Kidney (tissue), 14 donors: ENCODE data around the gene FIBCD1. TPM values are rescaled to one million over a fixed set of nuclear protein-coding genes. Genes with fewer than 3 reads are reported as not detected.
"Not testable (repeated sequence)": the region's sequence is repeated elsewhere in the genome, so short reads cannot be mapped to it uniquely, and the experiment has no call there.

ENCODE experiments used
- DNase-seq, 5 donors: peaks; one replicate each; pipeline ENCODE4 v3.0.0-alpha.2; 2013 to 2020
- FAIRE-seq: peaks from 2 replicates; lab custom pipeline; 2012; peaks lifted over from hg19 to GRCh38; lab: Jason Lieb, UNC
- H3K27ac ChIP-seq, 2 donors: one replicate each; pipeline ENCODE4 v1.7.0; 2013; ENCODE audit warnings: low read depth in 2 of 2, low read length in 2 of 2, inconsistent platforms in 1 of 2
- H3K27me3 ChIP-seq: one replicate; pipeline ENCODE4 v1.7.1; 2013; ENCODE audit warnings: low read length, inconsistent platforms; ENCODE audit not compliant: control insufficient read depth, insufficient read depth
- H3K36me3 ChIP-seq, 3 donors: one replicate each; pipeline versions ENCODE4 v1.7.0 to v1.7.1; 2013; ENCODE audit warnings: low read length in 3 of 3, control low read depth in 1 of 3, inconsistent platforms in 1 of 3; ENCODE audit not compliant: insufficient read depth in 3 of 3, control insufficient read depth in 2 of 3
- H3K4me1 ChIP-seq, 3 donors: one replicate each; pipeline versions ENCODE4 v1.7.0 to v1.7.1; 2013; ENCODE audit warnings: low read length in 3 of 3, inconsistent platforms in 1 of 3, low read depth in 1 of 3; ENCODE audit not compliant: control insufficient read depth in 2 of 3, insufficient read depth in 2 of 3
- H3K4me3 ChIP-seq, 3 donors: one replicate each; pipeline versions ENCODE4 v1.7.0 to v1.8.1; 2013; ENCODE audit warnings: low read length in 3 of 3, control low read depth in 1 of 3, inconsistent platforms in 1 of 3
- H3K9ac ChIP-seq, 3 donors: one replicate each; pipeline versions ENCODE4 v1.7.0 to v1.7.1; 2013; ENCODE audit warnings: low read length in 3 of 3, control low read depth in 1 of 3, inconsistent platforms in 1 of 3
- H3K9me3 ChIP-seq, 3 donors: one replicate each; pipeline versions ENCODE4 v1.7.0 to v1.7.1; 2013; ENCODE audit warnings: low read length in 3 of 3, control low read depth in 1 of 3, inconsistent platforms in 1 of 3; ENCODE audit not compliant: control insufficient read depth in 2 of 3, insufficient read depth in 1 of 3
- intact Hi-C: fragments of 100-400 bp; cut with DNase I; formaldehyde crosslinking; loops from one replicate; pipeline ENCODE4 v1.11.1; 2022
- polyA plus RNA-seq: library from polyadenylated mRNA; stranded (reverse); fragments of 350-450 nt; fragmentation: Illumina TruSeq; extraction: RNeasy Lipid Tissue Mini Kit (QIAGEN cat#74804); gene quantifications from one replicate; pipeline ENCODE4 v1.2.3, GENCODE V29; 2014; ENCODE audit warnings: low read depth, low replicate concordance; ENCODE audit not compliant: insufficient read depth
- total RNA-seq: library from RNA; stranded (reverse); fragmentation: NEBNext Ultra II Directional; extraction: Animal tissue kit (Norgen Biotek cat#: 25700); gene quantifications from one replicate; pipeline ENCODE4 v1.2.1, GENCODE V29; 2021
- TF ChIP-seq, protein P1 (sequence below): IDR thresholded peaks from 3 replicates; pipeline ENCODE4 v1.5.1; 2012; ENCODE audit warnings: mild to moderate bottlenecking, moderate library complexity, borderline replicate concordance; ENCODE audit not compliant: insufficient read depth; ENCODE audit errors: extremely low read depth
- donor health status: control.
- donor health status: control.
- donor health status: control.
- donor health status: control.
- donor health status: control.
- donor health status: DM: yes; HTN: yes; CAD: no.
- donor health status: Normal renal cell carcinoma (clear cell type).

The FIBCD1 gene
- total and polyA plus RNA-seq, 2 donors from 2014 or later, result 0.25 TPM; not detected in 1

DNA sequence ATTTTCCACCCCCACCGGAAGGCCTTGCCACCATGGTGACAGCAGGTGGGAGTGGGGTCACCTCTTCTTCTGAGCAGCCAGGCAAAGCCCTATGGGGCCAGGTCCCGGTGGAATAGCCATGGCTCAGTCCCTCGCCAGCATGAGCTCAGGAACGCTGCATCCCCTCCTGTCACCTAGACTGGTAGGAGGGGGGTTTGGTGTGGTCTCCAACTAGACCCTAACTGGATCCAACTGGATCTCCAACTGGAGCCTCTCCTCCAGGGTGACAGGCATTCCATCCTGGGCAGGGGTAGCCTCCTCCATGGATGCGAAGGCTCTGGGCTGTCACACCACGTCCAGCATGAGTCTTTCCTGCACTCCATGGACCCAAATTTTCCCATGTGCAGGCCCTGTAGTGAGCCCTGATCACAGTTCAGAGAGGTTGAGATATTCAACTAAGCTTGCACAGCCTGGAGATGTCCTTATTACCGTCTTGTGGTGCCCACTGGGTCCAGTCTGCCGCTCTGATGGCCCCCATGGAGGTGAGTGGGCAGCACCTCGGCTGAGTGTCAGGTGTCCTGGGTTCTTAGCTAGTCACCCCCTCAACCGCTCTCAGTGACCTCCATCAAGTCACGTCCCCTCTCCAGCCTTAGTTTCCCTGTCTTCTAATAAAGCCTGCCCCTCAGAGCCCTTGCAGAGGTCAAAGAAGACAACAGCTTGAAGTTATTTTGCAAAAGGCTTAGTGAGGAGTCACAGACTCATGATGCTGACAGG, 18.6 kb upstream of the FIBCD1 start:
- Histone ChIP-seq H3K27me3 (no peaks in the 10 kb centered on the region), H3K4me1 (no peaks in the 10 kb centered on the region), H3K9me3 (peaks cover 0 to 2% (median 0%) of the 10 kb centered on the region in 3 donors), H3K4me3 (no peak overlapping the region), H3K27ac (no peak overlapping the region), H3K36me3 (no peaks in the 10 kb centered on the region), H3K9ac (no peak overlapping the region)
- TF ChIP-seq, protein P1, sequence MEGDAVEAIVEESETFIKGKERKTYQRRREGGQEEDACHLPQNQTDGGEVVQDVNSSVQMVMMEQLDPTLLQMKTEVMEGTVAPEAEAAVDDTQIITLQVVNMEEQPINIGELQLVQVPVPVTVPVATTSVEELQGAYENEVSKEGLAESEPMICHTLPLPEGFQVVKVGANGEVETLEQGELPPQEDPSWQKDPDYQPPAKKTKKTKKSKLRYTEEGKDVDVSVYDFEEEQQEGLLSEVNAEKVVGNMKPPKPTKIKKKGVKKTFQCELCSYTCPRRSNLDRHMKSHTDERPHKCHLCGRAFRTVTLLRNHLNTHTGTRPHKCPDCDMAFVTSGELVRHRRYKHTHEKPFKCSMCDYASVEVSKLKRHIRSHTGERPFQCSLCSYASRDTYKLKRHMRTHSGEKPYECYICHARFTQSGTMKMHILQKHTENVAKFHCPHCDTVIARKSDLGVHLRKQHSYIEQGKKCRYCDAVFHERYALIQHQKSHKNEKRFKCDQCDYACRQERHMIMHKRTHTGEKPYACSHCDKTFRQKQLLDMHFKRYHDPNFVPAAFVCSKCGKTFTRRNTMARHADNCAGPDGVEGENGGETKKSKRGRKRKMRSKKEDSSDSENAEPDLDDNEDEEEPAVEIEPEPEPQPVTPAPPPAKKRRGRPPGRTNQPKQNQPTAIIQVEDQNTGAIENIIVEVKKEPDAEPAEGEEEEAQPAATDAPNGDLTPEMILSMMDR, result no peak
- DNase-seq, result no peak
- intact Hi-C loops, result no loop called here
- no peak for FAIRE-seq

DNA sequence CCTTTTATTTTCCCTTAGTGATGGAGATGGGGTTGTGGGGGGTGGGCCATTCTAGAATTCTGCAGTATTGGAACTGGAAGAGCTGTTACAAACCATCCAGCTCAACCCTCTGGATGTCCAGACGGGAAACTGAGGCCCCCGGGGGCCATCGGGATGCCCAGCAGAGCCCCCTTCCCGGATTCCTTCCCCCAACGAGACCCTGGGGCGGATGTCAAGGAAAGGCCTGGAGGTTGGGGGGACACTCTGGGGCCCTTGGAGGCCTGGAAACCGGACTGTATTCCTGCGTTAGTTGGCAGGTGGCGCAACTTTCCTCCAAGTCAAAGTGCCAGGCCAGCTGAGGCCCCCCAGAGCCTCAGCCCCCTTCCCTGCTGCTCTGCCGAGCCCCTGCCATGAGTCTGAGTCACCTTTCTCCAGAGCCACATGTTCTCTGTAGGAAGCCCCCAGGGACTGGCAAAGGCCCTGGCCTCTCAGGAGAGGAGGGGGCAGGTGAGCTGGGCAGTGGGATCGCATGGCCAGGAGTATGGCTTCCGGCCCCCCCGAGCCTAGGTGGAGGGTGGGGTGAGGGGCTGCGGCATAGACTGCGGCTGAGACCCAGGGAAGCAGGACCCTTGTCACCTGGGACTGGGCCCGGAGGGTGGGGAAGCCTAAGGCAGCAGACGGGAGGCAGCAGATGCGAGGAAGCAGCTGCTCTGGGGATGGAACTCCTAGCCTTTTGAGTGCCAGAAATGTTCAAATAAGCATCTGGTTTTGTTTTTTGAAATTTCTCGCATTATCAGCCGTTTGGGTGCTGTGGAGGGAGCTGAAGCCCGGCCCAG, 17.8 kb upstream of the FIBCD1 start:
- Histone ChIP-seq H3K9me3 (peaks cover 0 to 2% (median 0%) of the 10 kb centered on the region in 3 donors), H3K36me3 (no peaks in the 10 kb centered on the region), H3K4me1 (no peaks in the 10 kb centered on the region), H3K27me3 (no peaks in the 10 kb centered on the region), H3K27ac (no peak overlapping the region), H3K4me3 (no peak overlapping the region), H3K9ac (no peak overlapping the region)
- no peak for FAIRE-seq
- DNase-seq, result no peak
- intact Hi-C loops, result no loop called here
- TF ChIP-seq, protein P1, result no peak

- H3K36me3 ChIP-seq, result no peaks in the 10 kb centered on the region
- H3K27me3 ChIP-seq, result no peaks in the 10 kb centered on the region
- DNase-seq (peak in 3 of 5 donors; percentile 66 to 76 (median 74)), FAIRE-seq (no peak)
- TF ChIP-seq, protein P1, result no peak
- H3K9ac ChIP-seq, result no peak overlapping the region
- H3K9me3 ChIP-seq, result peaks cover 0 to 2% (median 0%) of the 10 kb centered on the region in 3 donors
- H3K27ac ChIP-seq, result no peak overlapping the region
- intact Hi-C loops, result no loop called here
- no peak overlapping the region for H3K4me3 ChIP-seq
- H3K4me1 ChIP-seq, result no peaks in the 10 kb centered on the region
These were observed 17.0 kb upstream of the FIBCD1 start for GRCh38 chr9:130955947-130956621.

GRCh38 chr9:130954925-130955324, 15.9 kb upstream of the FIBCD1 start:
- H3K36me3 ChIP-seq, H3K4me1 ChIP-seq, intact Hi-C loops, H3K27ac ChIP-seq, H3K9me3 ChIP-seq, H3K9ac ChIP-seq, H3K27me3 ChIP-seq, FAIRE-seq, DNase-seq, H3K4me3 ChIP-seq: not testable (repeated sequence)
